GM19239 (cell line): ENCODE measurements around the gene C1orf174.

Experiments used
- DNase-seq: peaks from one replicate; pipeline ENCODE4 v3.0.0; 2011; ENCODE audit warnings: low spot score; ENCODE audit not compliant: insufficient read length
- FAIRE-seq: peaks from 2 replicates; lab custom pipeline; 2011; peaks lifted over from hg19 to GRCh38; lab: Jason Lieb, UNC

The C1orf174 gene

DNA sequence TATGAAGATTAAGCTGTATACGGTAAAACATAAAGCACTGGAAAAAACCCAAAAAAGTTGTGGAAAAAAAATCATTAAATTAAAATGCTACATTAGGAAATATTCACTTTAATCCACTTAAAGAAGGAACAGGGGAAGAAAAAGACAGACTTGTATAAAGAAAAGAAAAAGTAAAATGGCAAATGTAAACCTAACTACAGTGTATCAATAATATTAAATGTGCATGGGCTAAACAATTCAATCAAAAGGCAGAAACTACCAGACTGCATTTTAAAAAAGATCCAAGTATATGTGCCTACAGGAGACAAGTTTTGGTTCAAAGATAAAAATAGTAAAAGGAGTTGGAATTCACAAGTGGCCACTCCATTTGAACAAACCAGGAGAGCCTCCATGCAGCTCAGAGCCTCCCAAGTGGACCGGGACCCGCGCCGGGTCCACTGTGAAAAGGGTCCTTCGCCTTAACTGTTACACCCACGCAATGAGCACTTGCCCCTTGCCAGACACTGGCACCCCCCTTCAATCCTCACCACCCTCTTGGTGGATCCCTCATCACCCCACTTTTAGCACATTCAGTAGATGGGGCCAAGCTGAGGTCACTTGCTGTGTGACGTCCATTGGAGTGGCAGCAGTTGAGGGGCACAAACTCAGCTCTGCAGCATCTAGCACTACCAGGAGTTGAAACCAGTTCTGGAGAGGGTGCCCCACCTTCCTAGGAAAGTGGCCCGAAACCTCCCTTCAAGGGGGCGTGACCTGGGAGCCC, 898 bp downstream of the C1orf174 start:
- DNase-seq (no peak), FAIRE-seq (peak; percentile 35)

DNA sequence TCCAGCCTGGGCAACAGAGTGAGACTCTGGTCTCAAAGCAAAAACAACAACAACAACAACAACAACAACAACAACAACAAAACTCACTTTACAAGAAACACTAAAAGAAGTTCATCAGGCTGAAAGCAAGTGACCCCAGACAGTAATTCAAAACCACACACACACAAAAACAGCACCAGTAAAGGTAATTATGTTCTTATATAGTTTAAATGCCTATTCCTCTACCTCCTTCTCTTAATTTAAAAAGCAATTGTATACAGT, 1.7 kb downstream of the C1orf174 start:
- DNase-seq (no peak), FAIRE-seq (no peak)

DNA sequence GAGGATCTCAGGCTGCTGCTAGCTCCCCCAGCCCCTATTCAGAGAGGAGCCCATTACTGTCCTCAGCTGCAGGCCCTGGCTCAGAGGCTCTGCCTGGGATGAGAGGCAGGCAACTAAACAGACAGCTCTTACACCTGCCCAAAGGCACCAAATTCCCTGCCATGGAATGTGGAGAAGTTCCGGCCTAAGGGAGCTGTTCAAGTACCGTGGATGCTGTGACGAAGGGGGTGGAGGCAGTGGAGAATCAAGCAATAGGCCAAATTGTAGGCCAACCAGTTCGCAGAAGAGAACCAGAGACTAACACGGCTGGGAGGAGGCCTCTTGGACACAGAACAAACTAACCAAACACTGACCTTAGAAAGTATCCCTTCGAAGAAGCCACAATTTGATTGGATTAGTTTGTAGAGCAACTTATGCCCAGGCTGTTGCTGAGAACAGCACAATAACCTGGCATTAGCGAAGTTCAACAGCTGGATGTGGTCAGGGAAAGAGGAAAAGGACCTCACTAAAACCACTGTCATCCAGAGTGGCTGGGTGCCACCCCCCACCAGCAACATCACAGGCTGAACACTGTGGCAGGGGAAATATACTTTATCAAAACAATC, 3.6 kb downstream of the C1orf174 start:
- DNase-seq, result no peak
- FAIRE-seq, result no peak

DNA sequence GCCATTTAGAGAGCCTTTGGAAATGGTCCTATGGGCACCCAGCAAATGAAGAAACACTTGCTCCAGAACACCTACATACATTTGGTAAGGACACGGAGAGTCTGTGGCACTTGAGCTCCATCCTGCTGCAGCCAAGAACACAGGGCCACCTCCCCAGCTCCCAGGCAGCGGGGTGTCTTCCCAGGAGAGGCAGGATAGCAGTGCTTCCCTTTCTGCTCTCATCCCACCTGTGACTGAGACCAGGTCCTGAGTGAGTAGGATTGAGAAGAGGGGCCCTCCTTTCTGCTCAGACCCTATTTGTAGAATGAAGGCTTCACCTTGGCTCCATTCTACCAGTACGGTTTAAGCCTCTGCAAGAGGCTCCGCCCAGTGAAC, 4.1 kb downstream of the C1orf174 start:
- no peak for FAIRE-seq
- DNase-seq, result no peak

DNA sequence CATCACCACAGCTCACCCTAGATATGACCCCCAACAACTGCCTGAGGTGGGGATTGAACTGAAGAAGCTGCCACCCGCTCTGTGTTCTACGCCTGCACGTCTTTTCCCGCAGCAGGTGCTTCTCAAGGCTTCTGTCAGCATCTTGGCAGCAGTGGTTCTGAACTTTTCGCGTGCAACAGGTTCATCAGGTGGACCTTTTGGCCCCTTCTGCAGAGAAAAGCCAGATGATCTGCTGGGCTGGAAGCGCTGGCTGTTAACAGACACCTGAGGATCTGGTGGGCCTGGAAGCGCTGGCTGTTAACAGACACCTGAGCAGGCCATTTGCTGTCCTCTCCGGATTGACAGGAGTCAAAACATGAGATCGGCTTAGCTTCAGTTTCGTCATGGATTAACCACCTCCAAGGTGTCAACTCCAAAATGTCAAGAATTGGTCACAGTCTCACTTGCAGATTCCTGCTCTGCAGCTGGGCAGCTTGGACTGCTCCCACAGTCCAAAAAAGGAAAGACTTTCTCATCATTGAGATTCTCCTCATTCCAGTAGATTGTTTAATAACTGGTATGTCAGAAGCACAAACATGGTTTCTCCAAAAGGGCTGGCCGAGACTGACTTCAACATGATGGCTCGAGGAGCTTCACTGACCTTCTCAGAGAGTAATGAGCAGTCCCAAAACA, 4.7 kb downstream of the C1orf174 start:
- no peak for FAIRE-seq

DNA sequence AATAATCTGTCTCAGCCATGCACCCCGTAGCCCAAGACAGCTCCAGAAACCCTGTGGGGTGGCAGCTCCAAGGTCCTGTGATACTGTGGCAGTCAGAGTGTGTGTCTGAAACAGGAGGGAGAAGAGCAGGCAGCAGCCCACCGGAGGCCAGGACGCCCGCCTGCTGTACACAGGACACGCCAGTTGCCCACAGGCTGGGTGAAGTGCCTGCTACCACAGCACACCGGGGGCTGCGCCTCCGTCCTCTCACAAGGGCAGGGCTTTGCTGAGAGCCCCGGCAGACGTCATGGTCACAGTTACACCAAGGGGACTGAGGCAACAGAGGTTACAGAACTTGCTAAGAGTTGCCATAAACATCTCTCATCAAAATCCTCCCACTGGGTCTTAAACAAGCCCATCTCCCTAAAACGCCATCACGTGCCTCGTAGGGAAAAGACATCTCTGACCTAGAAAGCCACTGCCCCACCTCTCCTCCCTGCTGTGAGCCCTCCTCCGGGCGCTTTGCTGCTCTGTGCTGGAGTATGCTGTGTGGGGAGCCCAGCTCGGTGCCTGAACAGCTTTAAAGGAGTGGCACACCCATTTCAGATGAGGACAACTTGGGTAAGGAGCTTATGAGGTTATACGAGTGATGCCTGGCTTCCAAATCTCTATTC, 5.3 kb downstream of the C1orf174 start:
- DNase-seq (no peak), FAIRE-seq (no peak)

More for the DNA sequence above, 4.7 kb downstream of the C1orf174 start:
- no peak for DNase-seq

DNA sequence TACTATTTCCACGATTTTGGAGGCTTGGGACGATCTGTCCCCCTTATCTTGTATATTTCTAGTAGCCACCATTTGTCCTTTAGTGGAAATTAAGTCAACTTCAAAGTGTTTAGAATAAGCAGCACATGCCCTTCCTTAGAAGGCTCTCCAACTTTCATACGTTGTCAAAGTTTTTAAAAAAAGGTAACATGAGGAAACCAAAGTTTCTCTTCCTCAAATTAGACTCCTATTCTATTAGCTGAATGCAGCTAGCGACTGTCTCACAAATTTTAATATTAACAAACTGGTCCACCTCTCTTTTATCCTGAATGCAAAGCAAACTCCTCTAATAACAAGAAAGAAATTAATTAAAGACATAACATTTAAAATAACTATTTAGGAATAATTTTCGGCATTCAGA, 6.9 kb downstream of the C1orf174 start:
- FAIRE-seq (no peak), DNase-seq (no peak)

DNA sequence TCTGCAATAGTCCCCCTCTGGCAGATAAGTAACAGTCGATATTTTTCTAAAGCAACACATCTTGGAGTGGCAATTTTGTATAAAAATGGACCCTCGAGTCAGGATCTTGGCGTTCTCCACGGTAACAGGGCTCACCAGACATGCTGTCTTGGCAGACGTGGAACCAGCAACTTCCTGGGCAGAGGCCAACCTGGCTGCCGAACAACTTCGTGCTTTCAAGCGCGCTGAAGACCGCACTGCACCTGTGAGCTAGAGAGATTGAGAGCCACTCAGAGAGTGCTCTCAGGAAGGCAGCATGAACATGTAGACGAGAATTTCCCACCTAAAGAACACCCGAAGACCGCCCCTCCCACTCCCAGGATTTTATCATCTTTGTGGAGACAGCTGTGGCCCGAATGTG, 7.3 kb downstream of the C1orf174 start:
- FAIRE-seq (no peak), DNase-seq (no peak)

DNA sequence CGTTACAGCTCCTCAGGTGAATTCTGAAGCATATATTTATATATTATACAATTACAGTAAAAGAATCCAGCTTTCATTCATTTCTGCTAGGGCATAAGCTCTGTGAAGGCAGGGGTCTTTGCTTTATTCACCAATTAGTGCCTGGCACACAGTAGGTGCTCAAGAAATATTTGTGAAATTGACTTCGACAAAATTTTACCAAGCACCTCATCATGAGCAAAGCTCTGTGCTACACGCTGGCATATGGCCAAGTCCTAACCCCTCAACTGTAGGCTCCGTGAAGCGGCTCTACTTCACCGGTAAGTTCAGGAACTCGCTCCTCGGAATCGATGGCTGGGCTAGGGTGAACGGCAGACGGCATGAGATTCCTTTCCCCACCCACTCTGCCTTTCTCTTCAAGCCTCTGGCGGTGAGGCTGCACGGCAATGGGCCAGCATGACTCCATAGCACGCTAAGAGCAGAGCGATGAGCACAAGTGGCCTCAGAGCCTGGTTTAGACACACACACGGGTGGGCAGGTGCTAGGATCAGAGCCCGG, 8.7 kb downstream of the C1orf174 start:
- DNase-seq, result no peak
- FAIRE-seq, result no peak

DNA sequence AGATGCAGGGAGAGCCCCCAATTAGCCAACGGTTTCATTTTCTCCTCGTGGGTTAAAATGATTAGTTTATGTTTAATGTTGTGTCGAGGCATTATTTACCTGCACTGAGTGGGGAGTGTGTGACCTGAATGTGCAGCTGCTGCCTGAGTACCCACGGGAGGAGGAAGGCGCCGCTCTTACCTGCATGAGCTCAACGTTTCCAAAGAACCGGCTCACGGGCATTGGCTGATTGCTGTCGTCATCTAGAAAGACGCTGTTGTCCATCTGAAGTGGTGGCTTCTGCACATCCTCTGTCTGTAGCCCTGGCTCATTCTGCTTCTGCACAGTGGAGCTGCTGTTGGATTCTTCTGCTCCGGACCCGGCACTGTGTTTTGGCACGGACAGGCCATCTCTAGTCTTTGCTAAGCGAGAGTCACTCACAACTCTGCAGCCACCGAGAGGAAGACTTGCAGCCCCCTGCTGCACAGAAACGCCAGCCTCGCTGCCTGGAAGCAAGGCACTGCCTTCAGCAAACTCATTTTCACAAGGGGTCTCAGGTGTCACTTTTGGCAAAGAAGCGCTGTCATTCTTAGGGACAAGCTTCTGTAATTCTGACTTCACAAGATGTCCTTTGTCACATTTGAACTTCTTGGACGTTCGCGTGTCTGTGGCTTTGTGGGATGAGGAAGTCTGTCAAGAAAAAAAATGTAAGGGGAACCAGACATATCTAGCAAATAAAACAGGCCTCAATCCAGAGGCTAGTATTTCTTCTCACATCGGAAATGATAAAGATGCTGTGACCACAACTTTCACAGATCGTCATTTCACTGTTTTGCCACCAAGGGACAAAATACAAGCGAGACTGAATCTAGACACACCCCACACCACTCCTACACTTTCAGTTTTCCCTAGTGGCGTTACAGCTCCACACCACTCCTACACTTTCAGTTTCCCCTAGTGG, 9.4 kb downstream of the C1orf174 start:
- FAIRE-seq, result no peak
- DNase-seq, result peak; percentile 37

DNA sequence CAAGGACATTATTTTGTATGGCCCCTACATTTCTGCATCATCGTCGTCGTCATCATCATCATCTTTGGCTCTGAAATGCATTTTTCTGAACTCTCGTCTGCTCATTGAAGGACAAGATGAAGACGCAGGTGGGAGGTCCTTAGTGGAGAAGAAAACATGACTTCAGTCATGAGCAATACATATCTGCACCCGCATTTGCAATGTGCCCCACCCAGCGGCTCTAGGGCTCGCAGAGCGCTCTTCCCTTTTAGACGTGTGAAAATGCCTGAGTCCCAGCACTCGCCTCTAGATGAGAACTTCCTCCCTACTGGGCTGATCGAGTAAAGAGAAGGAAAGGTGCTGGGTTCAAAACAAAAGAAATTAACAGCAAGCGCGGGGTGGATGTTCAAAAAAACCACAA, 10.1 kb downstream of the C1orf174 start:
- FAIRE-seq (no peak), DNase-seq (no peak)

DNA sequence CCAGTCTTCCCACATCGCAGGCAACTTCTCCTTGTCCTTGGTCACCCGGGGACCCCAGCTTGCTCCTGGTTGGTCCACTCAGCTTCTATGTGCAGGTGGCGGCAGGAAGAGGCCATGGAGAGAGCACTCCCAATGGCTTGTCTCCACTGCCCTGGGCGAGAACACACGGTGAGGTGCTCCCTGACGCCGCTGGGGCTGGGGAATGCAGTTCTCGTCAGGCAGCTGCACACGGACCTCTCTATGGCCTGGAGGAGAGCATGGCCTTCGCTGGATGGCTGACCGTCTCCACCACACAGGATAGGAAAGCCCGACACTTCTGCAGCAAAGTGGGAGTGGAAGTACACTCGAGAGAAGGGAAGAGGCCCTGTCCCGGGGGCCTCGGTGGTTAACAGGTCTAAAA, 11.8 kb downstream of the C1orf174 start:
- DNase-seq, result no peak
- FAIRE-seq, result no peak

DNA sequence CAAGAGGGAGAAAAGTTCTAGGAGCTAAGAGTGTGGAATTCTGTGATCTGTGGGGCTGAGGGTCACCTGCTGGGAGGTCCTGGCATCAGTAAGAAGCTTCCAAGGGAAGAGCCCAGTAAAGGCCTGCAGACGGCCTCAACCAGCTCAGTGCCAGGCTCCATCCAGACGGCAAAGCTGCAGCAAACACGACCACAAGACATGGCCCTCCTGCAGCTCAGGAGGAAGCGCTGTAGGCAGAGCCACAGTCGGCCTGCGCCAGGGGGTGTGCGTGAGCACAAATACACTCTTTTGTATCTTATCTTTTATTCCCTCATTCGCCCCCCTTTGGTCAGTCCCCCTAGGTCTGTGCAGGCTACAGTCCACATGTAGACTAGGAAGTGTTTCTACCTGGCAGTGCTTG, 13.4 kb downstream of the C1orf174 start:
- no peak for FAIRE-seq
- no peak for DNase-seq

DNA sequence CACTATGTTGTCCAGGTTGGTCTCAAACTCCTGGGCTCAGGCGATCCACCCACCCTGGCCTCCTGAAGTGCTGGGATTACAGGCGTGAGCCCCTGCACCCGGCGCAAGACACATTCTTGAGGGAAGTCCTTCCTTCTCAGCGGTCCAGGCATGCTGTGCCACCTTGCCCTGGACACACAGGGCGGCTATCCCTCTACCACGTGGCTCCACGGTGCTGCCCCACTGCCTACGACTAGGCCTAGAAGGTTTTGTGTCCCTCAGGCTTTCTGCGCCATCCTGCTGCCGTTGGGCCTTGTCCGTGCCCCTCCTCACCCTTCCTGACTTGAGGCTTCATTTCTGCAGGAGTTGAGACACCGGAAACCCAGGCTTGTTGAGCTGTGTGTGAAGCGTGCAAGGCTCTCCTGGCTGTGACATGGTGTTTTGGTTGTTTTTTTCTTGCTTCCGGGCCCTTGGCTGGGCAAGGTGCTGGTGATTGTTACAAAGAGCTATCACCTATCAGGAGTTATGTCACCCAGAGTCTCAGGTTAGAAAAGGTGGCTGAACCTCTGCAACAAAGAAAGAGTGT, 13.9 kb downstream of the C1orf174 start:
- no peak for DNase-seq
- FAIRE-seq, result no peak

DNA sequence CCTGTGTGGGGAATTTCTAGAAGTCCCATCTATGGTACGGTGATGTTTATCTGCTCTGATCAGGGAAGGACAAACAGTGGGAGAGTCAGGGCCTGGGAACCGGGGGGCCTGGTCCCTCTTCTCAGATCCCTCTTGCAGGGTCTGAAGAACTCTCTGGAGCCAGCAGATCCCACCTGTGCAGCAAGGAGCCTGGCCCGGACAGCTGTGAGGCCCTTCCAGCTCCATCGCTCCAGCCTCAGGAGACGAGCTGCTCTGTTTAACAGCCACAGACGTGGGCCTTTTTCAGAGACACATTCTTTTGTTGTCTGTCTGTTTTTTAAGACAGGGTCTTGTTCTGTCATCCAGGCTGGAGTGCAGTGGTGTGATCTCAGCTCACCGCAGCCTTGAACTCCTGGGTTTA, 14.5 kb downstream of the C1orf174 start:
- FAIRE-seq, result no peak
- no peak for DNase-seq

DNA sequence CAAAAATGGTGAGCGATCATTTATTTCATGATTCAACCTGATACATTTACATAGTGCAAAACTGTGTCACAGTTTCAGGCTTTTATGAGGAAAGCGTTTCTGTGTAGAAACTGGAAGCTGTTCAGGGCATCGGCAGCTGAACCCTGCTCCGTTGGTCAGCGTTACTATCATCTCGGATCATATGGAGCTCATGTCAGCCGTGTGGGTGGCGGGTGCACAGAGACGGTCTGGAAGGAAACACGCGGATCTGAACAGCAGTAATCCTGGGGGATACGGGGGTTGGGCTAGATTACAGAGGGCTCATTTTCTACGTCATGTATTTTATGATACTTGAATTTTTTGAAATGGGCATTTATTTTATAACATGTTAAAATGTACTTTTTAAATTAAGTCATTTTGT, 15.1 kb downstream of the C1orf174 start:
- FAIRE-seq, result no peak
- DNase-seq, result no peak

DNA sequence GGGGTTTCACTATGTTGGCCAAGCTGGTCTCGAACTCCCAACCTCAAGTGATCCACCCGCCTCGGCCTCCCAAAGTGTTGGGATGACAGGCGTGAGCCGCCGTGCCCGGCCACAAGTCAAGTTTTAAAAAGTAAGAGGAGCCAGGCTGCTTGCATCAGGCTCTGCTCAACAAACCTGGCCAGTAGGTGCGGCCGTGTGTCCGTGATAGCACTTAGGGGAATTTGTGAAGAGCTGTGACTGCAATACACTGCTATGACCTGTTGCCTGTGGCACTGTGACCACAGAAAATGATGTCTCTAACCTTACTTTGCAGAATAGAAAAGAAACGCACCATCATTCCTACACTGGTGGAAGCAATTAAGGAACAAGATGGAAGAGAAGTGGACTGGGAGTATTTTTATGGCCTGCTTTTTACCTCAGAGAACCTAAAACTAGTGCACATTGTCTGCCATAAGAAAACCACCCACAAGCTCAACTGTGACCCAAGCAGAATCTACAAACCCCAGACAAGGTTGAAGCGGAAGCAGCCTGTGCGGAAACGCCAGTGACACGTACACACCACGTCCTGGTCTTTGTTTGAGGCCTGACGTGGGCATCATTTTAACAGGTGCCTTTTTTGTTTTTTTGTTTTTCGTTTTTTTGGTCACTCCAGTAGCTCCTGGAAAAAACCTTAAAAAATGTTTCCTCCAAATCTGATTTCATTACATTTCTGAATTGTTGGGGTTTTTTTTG, 16.7 kb downstream of the C1orf174 start:
- FAIRE-seq (no peak), DNase-seq (no peak)

DNA sequence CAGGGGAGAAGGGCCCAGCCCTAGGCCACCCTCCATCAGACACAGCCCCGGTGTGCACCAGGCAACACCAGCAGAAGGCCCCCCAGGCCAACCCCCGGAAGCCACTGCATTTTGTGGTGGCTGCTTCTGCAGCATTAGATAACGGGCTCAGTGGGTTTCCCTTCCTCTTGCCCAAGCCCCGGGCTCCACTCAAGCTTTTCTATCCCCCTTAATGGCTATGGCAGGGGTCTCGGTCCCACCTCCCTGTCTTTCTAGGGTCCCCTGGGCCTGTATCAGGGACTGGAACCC, 18.9 kb downstream of the C1orf174 start:
- DNase-seq, result no peak
- no peak for FAIRE-seq

DNA sequence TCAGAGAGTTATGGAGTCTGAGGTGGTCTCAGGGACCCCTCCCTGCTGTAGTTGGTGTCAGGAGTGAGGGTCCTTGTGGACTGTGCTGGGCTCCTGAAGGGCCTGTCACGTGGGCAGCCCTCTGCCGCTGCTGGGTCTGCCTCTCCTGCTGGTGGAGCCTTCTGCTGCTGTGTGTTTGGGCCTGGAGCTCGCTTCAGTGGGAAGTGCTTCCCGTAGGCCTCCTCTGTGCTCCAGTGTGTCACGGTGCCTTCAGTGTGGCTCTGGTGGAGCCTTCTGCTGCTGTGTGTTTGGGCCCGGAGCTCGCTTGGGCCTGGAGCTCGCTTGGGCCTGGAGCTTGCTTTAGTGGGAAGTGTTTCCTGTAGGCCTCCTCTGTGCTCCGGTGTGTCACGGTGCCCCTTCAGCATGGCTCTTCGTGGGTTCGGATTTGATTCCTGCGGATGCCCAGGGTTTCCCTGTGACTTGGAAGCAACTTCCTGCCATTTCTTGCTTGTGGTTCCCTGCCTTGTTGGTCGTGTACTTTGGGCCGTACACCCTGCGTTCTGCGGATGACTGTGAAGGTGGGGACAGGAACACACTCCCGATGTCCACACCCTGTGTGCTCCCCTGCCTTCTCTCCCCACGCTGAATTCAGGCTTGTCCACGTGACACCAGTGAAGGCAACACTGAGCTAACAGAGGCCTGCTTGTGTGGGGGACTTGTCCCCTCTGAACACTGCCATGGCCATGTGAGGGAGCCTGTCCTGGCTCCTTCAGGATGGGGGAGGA, 19.5 kb downstream of the C1orf174 start:
- FAIRE-seq, result no peak
- no peak for DNase-seq
